ENCODE results near the gene TTLL3.
A peak's percentile ranks its signal among the peaks of the same experiment; 100 is the strongest.
"Not testable (repeated sequence)": the region's sequence is repeated elsewhere in the genome, so short reads cannot be mapped to it uniquely, and the experiment has no call there.

The TTLL3 gene

DNA sequence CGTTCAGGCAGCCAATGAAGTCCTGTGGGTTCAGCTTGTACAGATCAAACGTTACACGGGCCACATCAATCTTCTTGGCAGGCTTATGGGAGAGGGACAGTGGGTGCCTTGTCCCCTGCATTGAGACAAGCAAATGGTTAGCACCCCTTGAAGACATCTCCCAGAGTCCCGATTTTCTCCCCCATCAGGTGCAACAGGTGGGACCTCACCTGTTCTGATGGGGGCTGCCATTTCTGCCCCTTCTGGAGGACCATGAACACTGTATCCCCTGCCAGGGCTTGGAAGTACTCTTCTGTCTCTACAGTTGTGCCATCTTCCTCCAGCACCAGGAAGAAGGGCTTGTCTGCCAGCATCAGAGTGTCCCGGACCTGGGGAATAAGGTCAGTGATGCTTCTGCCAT is 59.9 kb downstream of the TTLL3 start:
- Histone ChIP-seq H4K91ac (ENCODE audit: low read length) (peak overlapping the region; percentile 39), H3K4me3 (ENCODE audit: insufficient read depth in 1 of 2, low read depth in 1 of 2, low read length in 2 of 2) (no peak overlapping the region), H3K27ac (ENCODE audit: low read length, poor library complexity, severe bottlenecking) (no peak overlapping the region), H4K8ac (ENCODE audit: low read length) (no peak overlapping the region), H2AK5ac (ENCODE audit: low read length, severe bottlenecking) (no peak overlapping the region), H3K14ac (ENCODE audit: low read length in 2 of 2) (no peak overlapping the region), H3K9me3 (ENCODE audit: control insufficient read depth, low read length) (no peaks in the 10 kb centered on the region), H2AFZ (ENCODE audit: low read depth, low read length) (no peak overlapping the region), H2BK12ac (ENCODE audit: low read length in 2 of 2) (peak overlapping the region in 1 of 2 experiments; percentile 39), H2BK120ac (ENCODE audit: low read depth, low read length) (no peak overlapping the region), H2BK5ac (ENCODE audit: low read depth, low read length, poor library complexity, severe bottlenecking) (no peak overlapping the region), H3K27me3 (ENCODE audit: control insufficient read depth in 1 of 2, insufficient read depth in 1 of 2, low read length in 2 of 2) (no peaks in the 10 kb centered on the region), H3K9ac (ENCODE audit: low read length) (no peak overlapping the region), H3K36me3 (ENCODE audit: control insufficient read depth in 1 of 2, insufficient read depth in 2 of 2, low read depth in 1 of 2, low read length in 2 of 2) (no peaks in the 10 kb centered on the region), H2BK15ac (ENCODE audit: low read depth, poor library complexity, severe bottlenecking) (no peak overlapping the region), H3K23ac (ENCODE audit: low read length in 2 of 2) (no peak overlapping the region), H3K4me2 (ENCODE audit: low read length, poor library complexity, severe bottlenecking) (no peak overlapping the region), H3K4ac (ENCODE audit: low read depth in 1 of 2, low read length in 2 of 2) (no peak overlapping the region), H3K4me1 (ENCODE audit: control insufficient read depth, insufficient read depth, low read depth, low read length) (peaks cover 3% of the 10 kb centered on the region), H3K18ac (ENCODE audit: low read depth in 1 of 2, low read length in 2 of 2) (no peak overlapping the region), H3K79me1 (replicated peaks; ENCODE audit: low read length, poor library complexity, severe bottlenecking) (no peaks in the 10 kb centered on the region)
- no peak for DNase-seq
- WGBS, result 92% methylated on average over 5 of the region's 5 CpGs

- Histone ChIP-seq H2BK5ac (ENCODE audit: low read depth, low read length, poor library complexity, severe bottlenecking) (no peak overlapping the region), H2BK12ac (ENCODE audit: low read length in 2 of 2) (no peak overlapping the region), H3K4ac (ENCODE audit: low read depth in 1 of 2, low read length in 2 of 2) (no peak overlapping the region), H3K4me3 (ENCODE audit: insufficient read depth in 1 of 2, low read depth in 1 of 2, low read length in 2 of 2) (no peak overlapping the region), H3K4me1 (ENCODE audit: control insufficient read depth, insufficient read depth, low read depth, low read length) (peaks cover 1% of the 10 kb centered on the region), H4K8ac (ENCODE audit: low read length) (no peak overlapping the region), H3K36me3 (ENCODE audit: control insufficient read depth in 1 of 2, insufficient read depth in 2 of 2, low read depth in 1 of 2, low read length in 2 of 2) (no peaks in the 10 kb centered on the region), H4K91ac (ENCODE audit: low read length) (no peak overlapping the region), H3K4me2 (ENCODE audit: low read length, poor library complexity, severe bottlenecking) (no peak overlapping the region), H2AFZ (ENCODE audit: low read depth, low read length) (no peak overlapping the region), H3K23ac (ENCODE audit: low read length in 2 of 2) (no peak overlapping the region), H3K9me3 (ENCODE audit: control insufficient read depth, low read length) (no peaks in the 10 kb centered on the region), H3K79me1 (replicated peaks; ENCODE audit: low read length, poor library complexity, severe bottlenecking) (no peaks in the 10 kb centered on the region), H2AK5ac (ENCODE audit: low read length, severe bottlenecking) (no peak overlapping the region), H3K9ac (ENCODE audit: low read length) (peak overlapping the region; percentile 22), H3K27ac (ENCODE audit: low read length, poor library complexity, severe bottlenecking) (no peak overlapping the region), H3K14ac (ENCODE audit: low read length in 2 of 2) (no peak overlapping the region), H2BK120ac (ENCODE audit: low read depth, low read length) (no peak overlapping the region), H3K18ac (ENCODE audit: low read depth in 1 of 2, low read length in 2 of 2) (no peak overlapping the region), H2BK15ac (ENCODE audit: low read depth, poor library complexity, severe bottlenecking) (no peak overlapping the region), H3K27me3 (ENCODE audit: control insufficient read depth in 1 of 2, insufficient read depth in 1 of 2, low read length in 2 of 2) (no peaks in the 10 kb centered on the region)
- WGBS, result no CpG with 5 or more reads among the region's 1 CpG
- DNase-seq, result peak; percentile 27
Observed at GRCh38 chr3:9870978-9871377, 60.9 kb downstream of the TTLL3 start.

GRCh38 chr3:9872067-9872466 is 62.0 kb downstream of the TTLL3 start:
- H3K14ac ChIP-seq (ENCODE audit: low read length in 2 of 2); H2AFZ ChIP-seq (ENCODE audit: low read depth, low read length); H3K4me1 ChIP-seq (ENCODE audit: control insufficient read depth, insufficient read depth, low read depth, low read length); H3K9me3 ChIP-seq (ENCODE audit: control insufficient read depth, low read length); H3K27me3 ChIP-seq (ENCODE audit: control insufficient read depth in 1 of 2, insufficient read depth in 1 of 2, low read length in 2 of 2); DNase-seq; H3K4me3 ChIP-seq (ENCODE audit: insufficient read depth in 1 of 2, low read depth in 1 of 2, low read length in 2 of 2); H3K23ac ChIP-seq (ENCODE audit: low read length in 2 of 2); H2AK5ac ChIP-seq (ENCODE audit: low read length, severe bottlenecking); H2BK15ac ChIP-seq (ENCODE audit: low read depth, poor library complexity, severe bottlenecking); H3K18ac ChIP-seq (ENCODE audit: low read depth in 1 of 2, low read length in 2 of 2); H3K4ac ChIP-seq (ENCODE audit: low read depth in 1 of 2, low read length in 2 of 2); H2BK5ac ChIP-seq (ENCODE audit: low read depth, low read length, poor library complexity, severe bottlenecking); H3K27ac ChIP-seq (ENCODE audit: low read length, poor library complexity, severe bottlenecking); H4K8ac ChIP-seq (ENCODE audit: low read length); H3K79me1 ChIP-seq (replicated peaks; ENCODE audit: low read length, poor library complexity, severe bottlenecking); H2BK120ac ChIP-seq (ENCODE audit: low read depth, low read length); H3K4me2 ChIP-seq (ENCODE audit: low read length, poor library complexity, severe bottlenecking); H3K9ac ChIP-seq (ENCODE audit: low read length); H3K36me3 ChIP-seq (ENCODE audit: control insufficient read depth in 1 of 2, insufficient read depth in 2 of 2, low read depth in 1 of 2, low read length in 2 of 2); H4K91ac ChIP-seq (ENCODE audit: low read length): not testable (repeated sequence)
- peak overlapping the region in 1 of 2 experiments; percentile 93 for H2BK12ac ChIP-seq (ENCODE audit: low read length in 2 of 2)
- WGBS, result 97% methylated on average over 5 of the region's 5 CpGs

DNA sequence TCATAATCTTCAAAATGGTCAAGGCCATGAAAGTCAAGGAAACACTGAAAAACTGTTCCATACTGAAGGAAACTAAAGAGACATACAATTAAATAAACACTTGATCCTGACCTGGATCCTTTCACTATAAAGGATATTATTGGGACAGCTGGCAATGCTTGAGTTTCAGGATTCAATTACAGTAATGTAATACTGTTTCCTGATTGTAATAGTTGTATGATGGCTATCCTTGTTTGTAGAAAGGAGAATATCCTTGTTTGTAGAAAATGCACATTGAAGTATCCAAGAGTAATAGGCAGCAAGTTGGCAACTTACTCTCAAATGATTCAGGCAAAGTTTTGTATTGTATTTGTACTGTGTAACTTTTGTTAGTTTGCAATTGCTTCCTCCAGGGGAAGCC is 65.4 kb downstream of the TTLL3 start:
- Histone ChIP-seq H3K36me3 (ENCODE audit: control insufficient read depth in 1 of 2, insufficient read depth in 2 of 2, low read depth in 1 of 2, low read length in 2 of 2) (no peaks in the 10 kb centered on the region), H4K91ac (ENCODE audit: low read length) (no peak overlapping the region), H2BK120ac (ENCODE audit: low read depth, low read length) (no peak overlapping the region), H4K8ac (ENCODE audit: low read length) (no peak overlapping the region), H3K79me1 (replicated peaks; ENCODE audit: low read length, poor library complexity, severe bottlenecking) (no peaks in the 10 kb centered on the region), H3K14ac (ENCODE audit: low read length in 2 of 2) (no peak overlapping the region), H3K18ac (ENCODE audit: low read depth in 1 of 2, low read length in 2 of 2) (no peak overlapping the region), H2BK12ac (ENCODE audit: low read length in 2 of 2) (no peak overlapping the region), H2AK5ac (ENCODE audit: low read length, severe bottlenecking) (no peak overlapping the region), H3K27me3 (ENCODE audit: control insufficient read depth in 1 of 2, insufficient read depth in 1 of 2, low read length in 2 of 2) (peaks cover 0 to 4% of the 10 kb centered on the region in 2 experiments), H3K4me1 (ENCODE audit: control insufficient read depth, insufficient read depth, low read depth, low read length) (peaks cover 1% of the 10 kb centered on the region), H3K27ac (ENCODE audit: low read length, poor library complexity, severe bottlenecking) (no peak overlapping the region), H2AFZ (ENCODE audit: low read depth, low read length) (no peak overlapping the region), H2BK15ac (ENCODE audit: low read depth, poor library complexity, severe bottlenecking) (no peak overlapping the region), H3K9ac (ENCODE audit: low read length) (no peak overlapping the region), H3K23ac (ENCODE audit: low read length in 2 of 2) (no peak overlapping the region), H2BK5ac (ENCODE audit: low read depth, low read length, poor library complexity, severe bottlenecking) (no peak overlapping the region), H3K9me3 (ENCODE audit: control insufficient read depth, low read length) (no peaks in the 10 kb centered on the region), H3K4me2 (ENCODE audit: low read length, poor library complexity, severe bottlenecking) (no peak overlapping the region), H3K4me3 (ENCODE audit: insufficient read depth in 1 of 2, low read depth in 1 of 2, low read length in 2 of 2) (no peak overlapping the region), H3K4ac (ENCODE audit: low read depth in 1 of 2, low read length in 2 of 2) (no peak overlapping the region)
- no peak for DNase-seq
